Fibroblast of lung (primary cell): Measurements from ENCODE around the gene PLOD3. TPM values are rescaled to one million over a fixed set of nuclear protein-coding genes. Genes with fewer than 3 reads are reported as not detected.

ENCODE experiments used
- DNase-seq, 2 donors: peaks; one replicate each; pipeline versions ENCODE4 v3.0.0 to v3.0.0-alpha.2; 2010; ENCODE audit warnings: low read depth in 2 of 2
- H2AFZ ChIP-seq: 2 replicates; pipeline ENCODE4 v1.5.1; 2012; ENCODE audit warnings: low read length, control low read depth, inconsistent platforms
- H3K27ac ChIP-seq: 2 replicates; pipeline ENCODE4 v1.5.1; 2011; ENCODE audit warnings: low read length, control low read depth; ENCODE audit not compliant: insufficient read depth
- H3K27me3 ChIP-seq: 2 replicates; pipeline ENCODE4 v1.5.1; 2011; ENCODE audit warnings: mild to moderate bottlenecking, low read length; ENCODE audit not compliant: control insufficient read depth, insufficient read depth
- H3K36me3 ChIP-seq: 2 replicates; pipeline ENCODE4 v1.5.1; 2011; ENCODE audit warnings: low read length; ENCODE audit not compliant: control insufficient read depth, insufficient read depth
- H3K4me1 ChIP-seq: 2 replicates; pipeline ENCODE4 v1.5.1; 2011; ENCODE audit warnings: low read length; ENCODE audit not compliant: control insufficient read depth, insufficient read depth; ENCODE audit errors: extremely low read depth
- H3K4me2 ChIP-seq: 2 replicates; pipeline ENCODE4 v1.5.1; 2011; ENCODE audit warnings: low read length, control low read depth; ENCODE audit not compliant: insufficient read depth; ENCODE audit errors: extremely low read depth
- H3K4me3 ChIP-seq, 4 experiments: fragments of 200-600 bp in 1 of 4; sonication (generic) in 1 of 4; replicated peaks in 1 of 4; 2 replicates each; pipeline ENCODE4 v1.5.1; 2011 to 2016; ENCODE audit warnings: low read length in 4 of 4, low read depth in 3 of 4, mild to moderate bottlenecking in 3 of 4, control low read depth in 2 of 4, inconsistent platforms in 1 of 4, mixed read lengths in 1 of 4; ENCODE audit not compliant: insufficient read depth in 1 of 4; ENCODE audit errors: control extremely low read depth in 1 of 4
- H3K79me2 ChIP-seq: 2 replicates; pipeline ENCODE4 v1.5.1; 2012; ENCODE audit warnings: mild to moderate bottlenecking, low read length, inconsistent platforms; ENCODE audit not compliant: control insufficient read depth, insufficient read depth
- H3K9ac ChIP-seq: 2 replicates; pipeline ENCODE4 v1.5.1; 2011; ENCODE audit warnings: mild to moderate bottlenecking, low read length, control low read depth; ENCODE audit not compliant: insufficient read depth
- H3K9me3 ChIP-seq: 2 replicates; pipeline ENCODE4 v1.5.1; 2012; ENCODE audit warnings: low read depth, low read length; ENCODE audit not compliant: control insufficient read depth, insufficient read depth
- H4K20me1 ChIP-seq: 2 replicates; pipeline ENCODE4 v1.5.1; 2011; ENCODE audit warnings: low read length; ENCODE audit not compliant: control insufficient read depth, insufficient read depth; ENCODE audit errors: extremely low read depth
- CTCF ChIP-seq, 2 donors: IDR thresholded peaks in 1 of 2; conservative IDR thresholded peaks in 1 of 2; 1 replicate in 1 of 2; 2 replicates in 1 of 2; pipeline ENCODE4 v1.5.1; 2011 to 2012; ENCODE audit warnings: low read length in 2 of 2, control low read depth in 1 of 2, inconsistent platforms in 1 of 2, low read depth in 1 of 2, mild to moderate bottlenecking in 1 of 2
- EZH2 ChIP-seq: IDR thresholded peaks from 2 replicates; pipeline ENCODE4 v1.5.1; 2012; ENCODE audit warnings: low read length, control low read depth, mild to moderate bottlenecking; ENCODE audit errors: missing control alignments
- polyA plus RNA-seq, 2 donors: library from polyadenylated mRNA; depleted of rRNA in 1 of 2; stranded (reverse) in 1 of 2; unstranded in 1 of 2; fragments of >200 nt; gene quantifications; 2 replicates each; pipeline ENCODE4 v1.2.1, GENCODE V29; 2011 to 2012; ENCODE audit warnings: missing spikeins in 1 of 2
- total RNA-seq: library from RNA; depleted of rRNA; stranded (reverse); fragments of >200 nt; gene quantifications from 2 replicates; pipeline ENCODE4 v1.2.1, GENCODE V29; 2014

The PLOD3 gene
- total and polyA plus RNA-seq, 2 donors (not counting 1 experiment from before 2014, with no cell fraction given), result 86.0 to 89.0 TPM

DNA sequence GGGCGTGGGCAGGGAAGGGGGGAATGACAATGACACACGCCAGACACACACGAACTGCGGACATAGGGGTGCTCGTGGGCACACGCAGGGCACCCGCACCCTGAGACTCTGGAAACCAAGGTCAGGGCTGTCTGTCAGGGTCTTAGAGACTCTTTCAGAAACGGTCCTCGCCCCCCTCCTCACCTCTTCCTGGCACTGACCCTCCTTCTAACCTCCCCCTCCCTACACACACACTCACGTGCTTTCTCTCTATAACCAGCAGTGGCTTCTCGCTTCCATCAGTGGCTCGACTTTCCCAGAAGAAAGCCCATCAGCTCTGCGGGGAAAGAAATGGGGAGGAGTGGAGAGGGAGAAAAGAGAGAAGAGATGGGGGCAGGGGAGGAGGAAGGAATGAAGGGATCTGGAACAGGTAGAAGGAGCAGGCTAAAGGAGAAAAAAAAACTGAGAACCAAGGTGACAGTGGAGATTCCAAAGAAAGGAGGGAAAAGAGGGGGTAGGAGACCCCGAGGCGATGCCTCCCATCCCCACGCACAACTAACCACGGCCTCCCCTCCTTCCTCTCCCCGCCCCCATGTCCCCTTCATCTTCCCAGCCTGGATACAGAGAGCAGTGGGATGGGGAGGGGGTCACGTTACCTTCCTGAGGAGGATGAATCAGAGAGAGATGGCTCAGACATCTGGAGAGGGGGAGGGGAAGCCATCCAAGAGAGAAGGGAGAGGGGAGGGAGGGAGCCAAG is 50.3 kb downstream of the PLOD3 start:
- peak overlapping the region; percentile 35 for H3K4me2 ChIP-seq
- no peak overlapping the region for H2AFZ ChIP-seq
- no peak overlapping the region for H3K4me3 ChIP-seq
- peaks cover 50% of the 10 kb centered on the region for H3K27me3 ChIP-seq
- no peak overlapping the region for H3K9ac ChIP-seq
- peaks cover 2% of the 10 kb centered on the region for H4K20me1 ChIP-seq
- peak in 1 of 2 donors; percentile 52 for DNase-seq
- H3K36me3 ChIP-seq, result no peaks in the 10 kb centered on the region
- no peaks in the 10 kb centered on the region for H3K79me2 ChIP-seq
- no peak for TF ChIP-seq EZH2
- TF ChIP-seq CTCF (conservative IDR thresholded peaks at IDR 0.05 in 1 of 2, IDR thresholded peaks at IDR 0.05 in 1 of 2; ENCODE audit: low read depth in 1 of 2, low read length in 2 of 2), result no peak
- no peak overlapping the region for H3K27ac ChIP-seq
- H3K9me3 ChIP-seq, result no peaks in the 10 kb centered on the region
- H3K4me1 ChIP-seq, result peaks cover 20% of the 10 kb centered on the region

- Histone ChIP-seq H3K27me3 (peaks cover 45% of the 10 kb centered on the region), H3K9ac (no peak overlapping the region), H3K79me2 (no peaks in the 10 kb centered on the region), H3K4me1 (peaks cover 20% of the 10 kb centered on the region), H3K4me2 (no peak overlapping the region), H3K36me3 (no peaks in the 10 kb centered on the region), H3K4me3 (no peak overlapping the region), H3K9me3 (no peaks in the 10 kb centered on the region), H2AFZ (no peak overlapping the region), H3K27ac (no peak overlapping the region), H4K20me1 (peaks cover 2% of the 10 kb centered on the region)
- TF ChIP-seq EZH2 (no peak), CTCF (conservative IDR thresholded peaks at IDR 0.05 in 1 of 2, IDR thresholded peaks at IDR 0.05 in 1 of 2; ENCODE audit: low read depth in 1 of 2, low read length in 2 of 2) (no peak)
- no peak for DNase-seq
These were observed 50.8 kb downstream of the PLOD3 start for GRCh38 chr7:101166648-101166908.

- H3K9ac ChIP-seq, result peak overlapping the region; percentile 16
- peak overlapping the region; percentile 71 for H3K4me2 ChIP-seq
- peaks cover 2% of the 10 kb centered on the region for H4K20me1 ChIP-seq
- H3K79me2 ChIP-seq, result no peaks in the 10 kb centered on the region
- peaks cover 20% of the 10 kb centered on the region for H3K4me1 ChIP-seq
- no peaks in the 10 kb centered on the region for H3K36me3 ChIP-seq
- H3K9me3 ChIP-seq, result no peaks in the 10 kb centered on the region
- TF ChIP-seq CTCF (conservative IDR thresholded peaks at IDR 0.05 in 1 of 2, IDR thresholded peaks at IDR 0.05 in 1 of 2; ENCODE audit: low read depth in 1 of 2, low read length in 2 of 2), result no peak
- peak; percentile 78 for TF ChIP-seq EZH2
- no peak for DNase-seq
- peak overlapping the region; percentile 16 to 51 (median 30) for H3K4me3 ChIP-seq
- H3K27me3 ChIP-seq, result peaks cover 40% of the 10 kb centered on the region
- H3K27ac ChIP-seq, result no peak overlapping the region
- H2AFZ ChIP-seq, result no peak overlapping the region
These were observed 51.3 kb downstream of the PLOD3 start for GRCh38 chr7:101165958-101166647.
